Type B pancreatic cell (in vitro differentiated cells): Measurements from ENCODE around the gene KBTBD2. TPM values are rescaled to one million over a fixed set of nuclear protein-coding genes. Genes with fewer than 3 reads are reported as not detected.
"Not testable (repeated sequence)": the region's sequence is repeated elsewhere in the genome, so short reads cannot be mapped to it uniquely, and the experiment has no call there.

Source experiments
- DNase-seq: peaks from one replicate; pipeline ENCODE4 v3.0.0; 2021; ENCODE audit warnings: mixed read lengths; ENCODE audit not compliant: unreplicated experiment; ENCODE audit errors: extremely low spot score
- H3K27ac Mint-ChIP-seq: 2 replicates; pipeline ENCODE4 v1.8.0; 2021; ENCODE audit warnings: mild to moderate bottlenecking, mixed read lengths
- H3K27me3 Mint-ChIP-seq: 2 replicates; pipeline ENCODE4 v1.8.0; 2021; ENCODE audit warnings: mixed read lengths
- H3K36me3 Mint-ChIP-seq: 2 replicates; pipeline ENCODE4 v1.8.0; 2021; ENCODE audit warnings: mixed read lengths
- H3K4me1 Mint-ChIP-seq: one replicate; pipeline ENCODE4 v1.8.0; 2021; ENCODE audit warnings: mixed read lengths; ENCODE audit not compliant: unreplicated experiment
- H3K4me3 Mint-ChIP-seq: 2 replicates; pipeline ENCODE4 v1.8.0; 2021; ENCODE audit warnings: mild to moderate bottlenecking, mixed read lengths
- H3K9me3 Mint-ChIP-seq: 2 replicates; pipeline ENCODE4 v1.8.0; 2021; ENCODE audit warnings: mixed read lengths
- total RNA-seq: library from RNA; stranded (reverse); gene quantifications from 2 replicates; pipeline ENCODE4 v1.2.1, GENCODE V29; 2021; ENCODE audit warnings: low replicate concordance
- TF ChIP-seq, protein P1 (sequence below): fragments of 200-600 bp; sonication (generic); conservative IDR thresholded peaks from 2 replicates; pipeline ENCODE4 v1.5.0; 2021; ENCODE audit warnings: antibody characterized with exemption, mild to moderate bottlenecking

KBTBD2 gene
- total RNA-seq, 1 donor from 2014 or later: 32.3 TPM

DNA sequence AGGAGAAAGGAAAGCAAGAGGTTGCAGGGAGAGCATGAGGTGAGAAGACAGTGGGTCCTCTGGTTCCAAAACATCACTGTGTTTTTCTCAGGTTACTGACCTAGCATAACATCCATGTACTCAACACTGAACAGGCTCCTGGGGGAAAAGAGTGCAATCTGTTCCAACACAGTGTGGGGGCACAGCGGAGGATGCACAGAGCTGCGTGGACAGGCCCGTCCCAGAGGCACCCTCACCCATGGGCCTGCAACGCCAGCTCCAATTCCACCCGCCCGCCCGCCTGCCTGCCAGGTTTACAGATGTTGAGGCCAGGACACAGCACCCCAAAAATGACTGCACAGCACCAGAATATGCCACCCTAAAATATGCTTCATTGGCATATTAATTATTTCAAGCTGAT, 38.8 kb upstream of the KBTBD2 start:
- no peak for DNase-seq
- TF ChIP-seq, protein P1, sequence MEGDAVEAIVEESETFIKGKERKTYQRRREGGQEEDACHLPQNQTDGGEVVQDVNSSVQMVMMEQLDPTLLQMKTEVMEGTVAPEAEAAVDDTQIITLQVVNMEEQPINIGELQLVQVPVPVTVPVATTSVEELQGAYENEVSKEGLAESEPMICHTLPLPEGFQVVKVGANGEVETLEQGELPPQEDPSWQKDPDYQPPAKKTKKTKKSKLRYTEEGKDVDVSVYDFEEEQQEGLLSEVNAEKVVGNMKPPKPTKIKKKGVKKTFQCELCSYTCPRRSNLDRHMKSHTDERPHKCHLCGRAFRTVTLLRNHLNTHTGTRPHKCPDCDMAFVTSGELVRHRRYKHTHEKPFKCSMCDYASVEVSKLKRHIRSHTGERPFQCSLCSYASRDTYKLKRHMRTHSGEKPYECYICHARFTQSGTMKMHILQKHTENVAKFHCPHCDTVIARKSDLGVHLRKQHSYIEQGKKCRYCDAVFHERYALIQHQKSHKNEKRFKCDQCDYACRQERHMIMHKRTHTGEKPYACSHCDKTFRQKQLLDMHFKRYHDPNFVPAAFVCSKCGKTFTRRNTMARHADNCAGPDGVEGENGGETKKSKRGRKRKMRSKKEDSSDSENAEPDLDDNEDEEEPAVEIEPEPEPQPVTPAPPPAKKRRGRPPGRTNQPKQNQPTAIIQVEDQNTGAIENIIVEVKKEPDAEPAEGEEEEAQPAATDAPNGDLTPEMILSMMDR: no peak
- Mint-ChIP-seq H3K4me1 (no peaks in the 10 kb centered on the region), H3K36me3 (peaks cover 31% of the 10 kb centered on the region), H3K27ac (no peak overlapping the region), H3K27me3 (no peaks in the 10 kb centered on the region), H3K4me3 (no peak overlapping the region), H3K9me3 (no peaks in the 10 kb centered on the region)

DNA sequence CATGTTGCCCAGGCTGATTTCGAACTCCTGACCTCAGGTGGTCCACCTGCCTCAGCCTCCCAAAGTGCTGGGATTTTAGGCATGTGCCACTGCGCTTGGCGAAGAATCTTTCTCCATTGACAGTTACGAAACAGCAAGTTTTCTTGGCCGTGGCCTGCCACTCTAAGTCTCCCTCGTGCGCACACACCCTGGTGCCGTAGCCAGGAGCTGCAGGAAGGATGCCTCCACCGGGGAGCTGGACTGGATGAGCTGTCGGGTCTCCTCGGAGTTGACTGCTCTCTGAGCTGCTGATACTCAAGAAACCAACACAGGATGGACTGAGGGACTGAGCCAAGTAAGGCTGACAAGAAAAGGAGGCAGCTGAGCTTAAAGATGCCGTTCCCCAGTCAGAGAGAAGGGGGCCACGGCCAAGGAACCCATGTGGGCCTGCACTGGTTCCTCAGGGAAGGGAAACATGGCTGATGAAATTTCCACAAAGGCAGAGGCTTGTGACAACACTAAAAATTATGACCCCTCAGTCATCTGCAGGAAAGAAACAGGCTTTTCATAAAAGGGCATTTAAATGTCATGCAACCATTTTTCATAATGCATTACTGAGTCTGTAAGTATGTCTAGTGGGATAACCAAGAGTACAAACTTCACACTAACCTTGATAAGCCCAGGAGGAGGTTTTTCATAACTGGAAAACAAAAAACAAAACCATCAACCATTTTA, 38.0 kb upstream of the KBTBD2 start:
- no peaks in the 10 kb centered on the region for H3K4me1 Mint-ChIP-seq
- TF ChIP-seq, protein P1: no peak
- H3K9me3 Mint-ChIP-seq: no peaks in the 10 kb centered on the region
- peaks cover 31% of the 10 kb centered on the region for H3K36me3 Mint-ChIP-seq
- H3K27ac Mint-ChIP-seq: no peak overlapping the region
- no peak overlapping the region for H3K4me3 Mint-ChIP-seq
- no peak for DNase-seq
- no peaks in the 10 kb centered on the region for H3K27me3 Mint-ChIP-seq

DNA sequence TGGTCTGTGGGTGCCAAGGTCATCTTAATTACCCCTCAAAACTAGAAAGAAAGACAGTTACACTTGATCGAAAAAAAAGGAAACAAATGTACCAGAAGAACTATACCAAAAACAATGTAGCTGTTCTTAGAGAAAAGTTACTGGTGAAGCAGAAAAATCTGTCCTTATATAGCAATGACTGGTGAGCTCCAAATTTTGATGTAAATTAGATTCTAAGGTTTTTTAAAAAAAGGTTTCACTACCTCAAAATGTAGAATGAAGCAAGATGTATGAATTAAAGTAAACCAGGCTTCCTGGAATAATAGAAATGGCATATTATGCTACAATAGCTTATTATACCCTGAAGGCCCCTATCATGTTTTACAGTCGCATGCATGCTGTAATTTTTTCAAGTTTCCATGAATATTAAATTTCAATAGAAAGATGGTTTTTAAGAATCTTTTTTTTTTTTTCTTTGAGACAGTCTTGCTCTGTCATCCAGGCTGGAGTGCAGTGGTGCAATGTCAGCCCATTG, 37.3 kb upstream of the KBTBD2 start:
- Mint-ChIP-seq H3K4me1 (no peaks in the 10 kb centered on the region), H3K27ac (no peak overlapping the region), H3K9me3 (no peaks in the 10 kb centered on the region), H3K27me3 (no peaks in the 10 kb centered on the region), H3K36me3 (peaks cover 30% of the 10 kb centered on the region), H3K4me3 (no peak overlapping the region)
- TF ChIP-seq, protein P1: no peak
- DNase-seq: no peak

GRCh38 chr7:32921896-32922295, 30.3 kb upstream of the KBTBD2 start:
- Mint-ChIP-seq H3K4me1 (peaks cover 3% of the 10 kb centered on the region), H3K4me3 (no peak overlapping the region), H3K9me3 (no peaks in the 10 kb centered on the region), H3K36me3 (peaks cover 23% of the 10 kb centered on the region), H3K27me3 (no peaks in the 10 kb centered on the region), H3K27ac (no peak overlapping the region)
- TF ChIP-seq, protein P1: no peak
- DNase-seq: peak; percentile 8

DNA sequence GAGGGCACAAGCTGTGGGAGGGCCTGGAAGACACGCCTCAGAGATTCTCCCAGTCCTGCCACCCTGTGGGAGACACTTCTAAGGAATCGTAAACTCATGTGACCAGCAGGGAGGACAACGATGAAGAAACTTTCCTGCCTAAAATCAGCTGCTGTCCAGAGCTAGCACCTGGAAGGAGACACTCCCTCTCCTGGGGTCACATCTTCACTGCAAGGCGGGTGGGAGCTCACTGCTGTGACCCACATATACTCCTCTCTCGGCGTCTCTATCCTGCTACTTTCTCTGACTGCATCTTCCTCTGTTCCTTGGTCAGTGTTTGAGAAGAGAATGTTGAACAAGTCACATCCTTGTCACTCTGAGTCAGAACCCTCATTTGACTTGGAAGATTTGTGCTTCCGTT, 25.4 kb upstream of the KBTBD2 start:
- DNase-seq, H3K27ac Mint-ChIP-seq, H3K27me3 Mint-ChIP-seq, H3K9me3 Mint-ChIP-seq, H3K4me3 Mint-ChIP-seq, H3K4me1 Mint-ChIP-seq: not testable (repeated sequence)
- peaks cover 38% of the 10 kb centered on the region for H3K36me3 Mint-ChIP-seq

- Mint-ChIP-seq H3K4me3 (no peak overlapping the region), H3K9me3 (no peaks in the 10 kb centered on the region), H3K4me1 (no peaks in the 10 kb centered on the region), H3K27ac (no peak overlapping the region), H3K36me3 (peaks cover 35% of the 10 kb centered on the region), H3K27me3 (no peaks in the 10 kb centered on the region)
- TF ChIP-seq, protein P1: no peak
- DNase-seq: no peak
Measured at GRCh38 chr7:32916006-32916405, 24.4 kb upstream of the KBTBD2 start.
